ENCODE data around the gene RNU1-1. TPM values are rescaled to one million over a fixed set of nuclear protein-coding genes. Genes with fewer than 3 reads are reported as not detected.
"Not testable (repeated sequence)": the region's sequence is repeated elsewhere in the genome, so short reads cannot be mapped to it uniquely, and the experiment has no call there.

Gene RNU1-1
- total and polyA plus RNA-seq, 9 of the 15 experiments (the other 6 are each of a cell fraction or from before 2014, with no cell fraction given): under 0.01 to 32,823 (median 2,538) TPM; not detected in 4

DNA sequence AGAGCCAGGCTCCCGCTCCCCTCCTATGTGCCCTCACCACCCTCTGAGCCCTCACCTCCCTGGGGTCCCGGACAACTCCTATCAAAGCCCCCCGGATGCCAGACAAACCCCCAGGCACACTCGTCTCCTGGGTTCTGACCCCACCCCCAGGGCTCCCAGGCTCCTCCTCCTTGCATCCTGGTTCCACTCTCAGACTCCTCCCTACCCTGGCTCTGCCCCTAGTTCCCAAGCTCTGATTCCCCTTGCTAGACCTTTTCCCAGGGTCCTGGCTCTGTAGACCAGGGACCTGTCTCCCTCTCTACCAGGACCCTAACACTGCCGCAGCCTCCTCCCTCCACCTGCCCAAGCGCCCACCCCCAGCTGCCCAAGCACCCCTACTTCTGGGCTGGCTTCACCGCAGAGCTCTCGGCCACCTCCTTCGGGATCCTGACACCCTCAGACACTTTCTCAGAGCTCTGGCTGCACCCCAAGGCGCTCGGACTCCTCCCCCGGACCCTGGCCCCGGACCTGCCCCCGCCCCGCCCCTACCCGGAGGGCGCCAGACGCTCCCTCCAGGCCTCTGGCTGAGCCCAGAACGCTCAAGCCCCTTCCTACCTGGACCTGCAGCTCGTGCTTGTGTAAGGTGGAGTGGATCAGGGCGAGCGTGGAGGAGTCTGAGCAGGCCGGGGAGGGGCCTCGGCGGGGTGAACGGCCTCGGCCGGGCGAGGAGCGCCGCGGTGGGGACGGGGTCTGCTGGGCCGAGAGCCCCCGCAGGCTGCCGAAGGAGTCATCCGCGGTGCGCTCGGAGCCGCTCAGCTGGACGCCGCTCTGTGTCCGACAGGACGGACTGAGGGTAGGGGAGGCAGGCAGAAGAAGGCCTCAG lies 30.2 kb downstream of the RNU1-1 start:
- TF ChIP-seq ZBTB7A (IDR thresholded peaks at IDR 0.05; ENCODE audit: borderline replicate concordance, control insufficient read depth, low read depth, low read length): peak; percentile 26; the same call in 1 of the 2 replicates
- H3K9ac ChIP-seq (ENCODE audit: insufficient read depth in 1 of 2, low read depth in 2 of 2, low read length in 2 of 2); H3K79me2 ChIP-seq (ENCODE audit: control insufficient read depth, insufficient read depth, low read length); H4K20me1 ChIP-seq (replicated peaks; ENCODE audit: control insufficient read depth, insufficient read depth, low read length); H3K4me3 ChIP-seq; in situ Hi-C loops (cut with MboI); DNase-seq (ENCODE audit: extremely low read depth in 1 of 4, low spot score in 3 of 4); CTCF ChIA-PET (ENCODE audit: low intra/inter-chr PET ratio); intact Hi-C loops (cut with micrococcal nuclease); H2AFZ ChIP-seq (ENCODE audit: low read depth, low read length); H3K9me1 ChIP-seq (ENCODE audit: control insufficient read depth, insufficient read depth, low read length); BruUV-seq (replicated peaks); H3K27ac ChIP-seq (ENCODE audit: extremely low read depth, low read depth, low read length); H3K4me2 ChIP-seq (ENCODE audit: insufficient read depth, low read length); H3K27me3 ChIP-seq (ENCODE audit: control insufficient read depth in 2 of 2, insufficient read depth in 2 of 2, low read length in 2 of 2); FAIRE-seq; H3K36me3 ChIP-seq (ENCODE audit: control insufficient read depth, insufficient read depth, low read length); H3K9me3 ChIP-seq (replicated peaks; ENCODE audit: control insufficient read depth, insufficient read depth, low read depth, low read length): not testable (repeated sequence)
- 85% methylated on average over 22 of the region's 45 CpGs for WGBS (ENCODE audit: insufficient coverage, low coverage, missing lambda C conversion rate)
- POLR2A ChIA-PET: interaction anchor here (0.6 to 1.3 kb wide), 5 partner anchors 13 to 475 kb away, joined by 3 to 6 read pairs (median 3); no protein-coding TSS in a partner anchor
- H3K4me1 ChIP-seq (replicated peaks in 1 of 2; ENCODE audit: control insufficient read depth in 2 of 2, insufficient read depth in 2 of 2, low read length in 2 of 2): peaks cover 0 to 11% of the 10 kb centered on the region in 2 experiments; a peak in 2 of 5 replicates
- ATAC-seq: peak; percentile 75

DNA sequence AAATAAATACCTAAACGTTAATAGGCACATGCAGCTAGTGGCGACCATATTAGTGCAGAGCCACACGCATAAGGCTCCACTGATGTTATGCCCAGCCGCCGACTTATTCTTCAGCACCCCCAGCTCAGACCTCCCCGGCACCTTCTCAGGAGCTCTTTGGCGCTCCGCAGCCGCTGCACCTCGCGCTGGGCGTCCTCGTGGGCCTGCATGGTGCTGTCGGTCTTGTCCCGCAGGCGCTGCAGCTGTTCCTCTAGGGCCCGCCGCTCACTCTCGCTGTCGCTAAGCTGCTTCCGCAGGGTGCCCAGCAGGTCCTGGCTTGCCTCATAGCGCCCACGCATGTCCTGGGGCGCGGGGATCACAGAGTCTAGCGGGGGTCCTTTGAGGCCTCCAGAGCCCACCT lies 30.9 kb downstream of the RNU1-1 start:
- BruUV-seq (replicated peaks); H4K20me1 ChIP-seq (replicated peaks; ENCODE audit: control insufficient read depth, insufficient read depth, low read length); FAIRE-seq; H3K36me3 ChIP-seq (ENCODE audit: control insufficient read depth, insufficient read depth, low read length); H3K27ac ChIP-seq (ENCODE audit: extremely low read depth, low read depth, low read length); DNase-seq (ENCODE audit: extremely low read depth in 1 of 4, low spot score in 3 of 4); intact Hi-C loops (cut with micrococcal nuclease); in situ Hi-C loops (cut with MboI); H3K9ac ChIP-seq (ENCODE audit: insufficient read depth in 1 of 2, low read depth in 2 of 2, low read length in 2 of 2); ATAC-seq; H3K4me3 ChIP-seq; H2AFZ ChIP-seq (ENCODE audit: low read depth, low read length); CTCF ChIA-PET (ENCODE audit: low intra/inter-chr PET ratio); H3K9me1 ChIP-seq (ENCODE audit: control insufficient read depth, insufficient read depth, low read length); H3K4me2 ChIP-seq (ENCODE audit: insufficient read depth, low read length); H3K79me2 ChIP-seq (ENCODE audit: control insufficient read depth, insufficient read depth, low read length); H3K27me3 ChIP-seq (ENCODE audit: control insufficient read depth in 2 of 2, insufficient read depth in 2 of 2, low read length in 2 of 2); H3K9me3 ChIP-seq (replicated peaks; ENCODE audit: control insufficient read depth, insufficient read depth, low read depth, low read length): not testable (repeated sequence)
- H3K4me1 ChIP-seq (replicated peaks in 1 of 2; ENCODE audit: control insufficient read depth in 2 of 2, insufficient read depth in 2 of 2, low read length in 2 of 2): peaks cover 0 to 13% of the 10 kb centered on the region in 2 experiments; a peak in 2 of 5 replicates
- TF ChIP-seq, protein P1, sequence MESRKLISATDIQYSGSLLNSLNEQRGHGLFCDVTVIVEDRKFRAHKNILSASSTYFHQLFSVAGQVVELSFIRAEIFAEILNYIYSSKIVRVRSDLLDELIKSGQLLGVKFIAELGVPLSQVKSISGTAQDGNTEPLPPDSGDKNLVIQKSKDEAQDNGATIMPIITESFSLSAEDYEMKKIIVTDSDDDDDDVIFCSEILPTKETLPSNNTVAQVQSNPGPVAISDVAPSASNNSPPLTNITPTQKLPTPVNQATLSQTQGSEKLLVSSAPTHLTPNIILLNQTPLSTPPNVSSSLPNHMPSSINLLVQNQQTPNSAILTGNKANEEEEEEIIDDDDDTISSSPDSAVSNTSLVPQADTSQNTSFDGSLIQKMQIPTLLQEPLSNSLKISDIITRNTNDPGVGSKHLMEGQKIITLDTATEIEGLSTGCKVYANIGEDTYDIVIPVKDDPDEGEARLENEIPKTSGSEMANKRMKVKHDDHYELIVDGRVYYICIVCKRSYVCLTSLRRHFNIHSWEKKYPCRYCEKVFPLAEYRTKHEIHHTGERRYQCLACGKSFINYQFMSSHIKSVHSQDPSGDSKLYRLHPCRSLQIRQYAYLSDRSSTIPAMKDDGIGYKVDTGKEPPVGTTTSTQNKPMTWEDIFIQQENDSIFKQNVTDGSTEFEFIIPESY (CRISPR knock-in tag; IDR thresholded peaks at IDR 0.05): peak; percentile 83
- POLR2A ChIA-PET: interaction anchor here (1.3 kb wide), 1 partner anchor 41 kb away, joined by 3 read pairs; no protein-coding TSS in a partner anchor
- 95% methylated on average over 23 of the region's 26 CpGs for WGBS (ENCODE audit: insufficient coverage, low coverage, missing lambda C conversion rate)
